IPS DF 6.9 (cell line): ENCODE results near the gene ELOA.
A peak's percentile ranks its signal among the peaks of the same experiment; 100 is the strongest.

Experiments
- DNase-seq: peaks from one replicate; pipeline ENCODE4 v3.0.0-alpha.2; 2013; ENCODE audit warnings: low read depth, low spot score
- H3K27ac ChIP-seq: one replicate; pipeline ENCODE4 v1.5.1; 2013; ENCODE audit warnings: low read length, control low read depth
- H3K27me3 ChIP-seq: 2 replicates; pipeline ENCODE4 v1.6.1; 2013; ENCODE audit warnings: mild to moderate bottlenecking, low read length; ENCODE audit not compliant: control insufficient read depth, insufficient read depth
- H3K36me3 ChIP-seq: 2 replicates; pipeline ENCODE4 v1.6.1; 2013; ENCODE audit warnings: low read length; ENCODE audit not compliant: control insufficient read depth, insufficient read depth
- H3K4me1 ChIP-seq: 2 replicates; pipeline ENCODE4 v1.6.1; 2013; ENCODE audit warnings: low read length; ENCODE audit not compliant: control insufficient read depth, insufficient read depth
- H3K4me3 ChIP-seq: 2 replicates; pipeline ENCODE4 v1.5.1; 2013; ENCODE audit warnings: mild to moderate bottlenecking, low read length
- H3K9me3 ChIP-seq: 2 replicates; pipeline ENCODE4 v1.6.1; 2013; ENCODE audit warnings: low read length, inconsistent platforms; ENCODE audit not compliant: control insufficient read depth, insufficient read depth
- WGBS: extraction: QIAGEN DNeasy Blood & Tissue Kit; methylation state at CpG from one replicate; pipeline ENCODE4 v1.1.7; 2013; ENCODE audit warnings: mixed read lengths, missing lambda C conversion rate; ENCODE audit not compliant: insufficient read length, insufficient coverage; 5-methylcytosine and 5-hydroxymethylcytosine counted together

Gene ELOA

GRCh38 chr1:23795676-23796465 lies 52.6 kb downstream of the ELOA start:
- WGBS = no CpG with 5 or more reads among the region's 16 CpGs
- no peaks in the 10 kb centered on the region for H3K9me3 ChIP-seq
- no peak for DNase-seq
- peaks cover 7% of the 10 kb centered on the region; the same call in 1 of the 2 replicates for H3K4me1 ChIP-seq
- H3K4me3 ChIP-seq = no peak overlapping the region
- peaks cover 40% of the 10 kb centered on the region for H3K36me3 ChIP-seq
- H3K27me3 ChIP-seq = no peaks in the 10 kb centered on the region
- H3K27ac ChIP-seq = no peak overlapping the region

GRCh38 chr1:23796466-23797271 lies 53.4 kb downstream of the ELOA start:
- H3K27ac ChIP-seq = no peak overlapping the region
- H3K36me3 ChIP-seq = peaks cover 40% of the 10 kb centered on the region
- no CpG with 5 or more reads among the region's 17 CpGs for WGBS
- no peaks in the 10 kb centered on the region for H3K27me3 ChIP-seq
- H3K9me3 ChIP-seq = no peaks in the 10 kb centered on the region
- H3K4me3 ChIP-seq = no peak overlapping the region
- peaks cover 7% of the 10 kb centered on the region; the same call in 1 of the 2 replicates for H3K4me1 ChIP-seq
- DNase-seq = no peak

GRCh38 chr1:23797478-23798448 lies 54.5 kb downstream of the ELOA start:
- no peak overlapping the region for H3K4me3 ChIP-seq
- H3K27me3 ChIP-seq = no peaks in the 10 kb centered on the region
- DNase-seq = no peak
- no CpG with 5 or more reads among the region's 20 CpGs for WGBS
- peaks cover 40% of the 10 kb centered on the region for H3K36me3 ChIP-seq
- H3K4me1 ChIP-seq = peaks cover 5% of the 10 kb centered on the region; the same call in 1 of the 2 replicates
- H3K9me3 ChIP-seq = no peaks in the 10 kb centered on the region
- H3K27ac ChIP-seq = no peak overlapping the region

GRCh38 chr1:23798662-23799142 lies 55.4 kb downstream of the ELOA start:
- WGBS = no CpG with 5 or more reads among the region's 12 CpGs
- H3K36me3 ChIP-seq = peaks cover 34% of the 10 kb centered on the region
- no peak overlapping the region for H3K27ac ChIP-seq

GRCh38 chr1:23799255-23799569 lies 55.9 kb downstream of the ELOA start:
- Histone ChIP-seq H3K36me3 (peaks cover 32% of the 10 kb centered on the region), H3K9me3 (no peaks in the 10 kb centered on the region), H3K4me1 (peaks cover 5% of the 10 kb centered on the region; the same call in 1 of the 2 replicates), H3K27me3 (no peaks in the 10 kb centered on the region), H3K4me3 (no peak overlapping the region; the same call in 1 of the 2 replicates), H3K27ac (no peak overlapping the region)
- no peak for DNase-seq
- WGBS = no CpG with 5 or more reads among the region's 7 CpGs

More at GRCh38 chr1:23798662-23799142, 55.4 kb downstream of the ELOA start:
- Histone ChIP-seq H3K4me3 (no peak overlapping the region), H3K27me3 (no peaks in the 10 kb centered on the region), H3K4me1 (peaks cover 5% of the 10 kb centered on the region; the same call in 1 of the 2 replicates), H3K9me3 (no peaks in the 10 kb centered on the region)
- DNase-seq = no peak

GRCh38 chr1:23799570-23800399 lies 56.5 kb downstream of the ELOA start:
- no CpG with 5 or more reads among the region's 48 CpGs for WGBS
- Histone ChIP-seq H3K4me1 (peaks cover 5% of the 10 kb centered on the region; the same call in 1 of the 2 replicates), H3K9me3 (no peaks in the 10 kb centered on the region), H3K4me3 (peak overlapping the region; percentile 72), H3K27me3 (no peaks in the 10 kb centered on the region), H3K27ac (no peak overlapping the region), H3K36me3 (peaks cover 27% of the 10 kb centered on the region)
- DNase-seq = no peak

- Histone ChIP-seq H3K36me3 (peaks cover 26% of the 10 kb centered on the region), H3K4me1 (peaks cover 5% of the 10 kb centered on the region; the same call in 1 of the 2 replicates), H3K27me3 (no peaks in the 10 kb centered on the region), H3K27ac (no peak within 1 kb of the TSS), H3K9me3 (no peaks in the 10 kb centered on the region), H3K4me3 (peak within 1 kb of the TSS; percentile 72)
- WGBS = no CpG with 5 or more reads among the region's 82 CpGs
- no peak for DNase-seq
Measured at GRCh38 chr1:23800400-23801337, 57.4 kb downstream of the ELOA start, which contains the start of gene GALE. Gene GALE (minus strand): TSS chr1:23800754. CDS start chr1:23799007, 1,747 bp downstream.

- Histone ChIP-seq H3K4me3 (peak overlapping the region; percentile 72; the same call in 1 of the 2 replicates), H3K27me3 (no peaks in the 10 kb centered on the region), H3K4me1 (peaks cover 5% of the 10 kb centered on the region; the same call in 1 of the 2 replicates), H3K36me3 (peaks cover 20% of the 10 kb centered on the region), H3K9me3 (no peaks in the 10 kb centered on the region), H3K27ac (no peak overlapping the region)
- no CpG with 5 or more reads among the region's 19 CpGs for WGBS
- no peak for DNase-seq
Measured at GRCh38 chr1:23801338-23801748, 58.1 kb downstream of the ELOA start.
